ENCODE data around the gene GGN.
"Not testable (repeated sequence)": the region's sequence is repeated elsewhere in the genome, so short reads cannot be mapped to it uniquely, and the experiment has no call there.

GGN gene

GRCh38 chr19:38424272-38424671 lies 36.4 kb upstream of the GGN start:
- Histone ChIP-seq H3K9ac (ENCODE audit: low read length) (no peak overlapping the region), H3K4me3 (ENCODE audit: low read length) (no peak overlapping the region), H3K9me3 (ENCODE audit: control insufficient read depth, low read length) (no peaks in the 10 kb centered on the region), H3K4me1 (ENCODE audit: control insufficient read depth, insufficient read depth, low read length) (no peaks in the 10 kb centered on the region), H3K36me3 (ENCODE audit: control insufficient read depth, insufficient read depth, low read length) (no peaks in the 10 kb centered on the region), H3K27me3 (ENCODE audit: control insufficient read depth, insufficient read depth, low read length) (peaks cover 10% of the 10 kb centered on the region)

GRCh38 chr19:38422438-38422837 lies 34.6 kb upstream of the GGN start:
- Histone ChIP-seq H3K4me3 (ENCODE audit: low read length) (no peak overlapping the region), H3K4me1 (ENCODE audit: control insufficient read depth, insufficient read depth, low read length) (peaks cover 9% of the 10 kb centered on the region), H3K9me3 (ENCODE audit: control insufficient read depth, low read length) (no peaks in the 10 kb centered on the region), H3K9ac (ENCODE audit: low read length) (no peak overlapping the region), H3K27me3 (ENCODE audit: control insufficient read depth, insufficient read depth, low read length) (peaks cover 18% of the 10 kb centered on the region), H3K36me3 (ENCODE audit: control insufficient read depth, insufficient read depth, low read length) (no peaks in the 10 kb centered on the region)

DNA sequence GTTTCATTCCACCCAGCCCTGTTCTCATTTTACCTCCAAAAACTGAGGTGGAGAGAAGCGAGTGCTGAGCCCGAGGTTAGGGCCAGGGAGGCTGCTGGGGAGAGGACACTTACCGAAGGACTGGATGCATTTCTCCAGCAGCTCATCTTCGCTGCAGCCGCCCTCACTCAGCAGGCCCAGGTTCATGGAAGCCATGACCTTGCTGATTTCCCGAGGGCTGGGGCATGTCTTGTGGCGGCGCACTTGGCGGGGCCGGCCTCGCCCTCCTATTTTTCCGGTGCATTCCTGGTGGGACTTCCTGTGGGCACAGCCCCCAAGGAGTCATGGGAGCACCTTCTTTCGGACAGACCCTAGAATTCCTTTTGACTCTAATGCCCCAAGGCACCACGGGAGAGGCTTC lies 34.0 kb upstream of the GGN start:
- H3K4me1 ChIP-seq (ENCODE audit: control insufficient read depth, insufficient read depth, low read length), result peaks cover 9% of the 10 kb centered on the region
- H3K36me3 ChIP-seq (ENCODE audit: control insufficient read depth, insufficient read depth, low read length), result no peaks in the 10 kb centered on the region
- no peak overlapping the region for H3K9ac ChIP-seq (ENCODE audit: low read length)
- H3K4me3 ChIP-seq (ENCODE audit: low read length), result no peak overlapping the region
- H3K9me3 ChIP-seq (ENCODE audit: control insufficient read depth, low read length), result no peaks in the 10 kb centered on the region
- H3K27me3 ChIP-seq (ENCODE audit: control insufficient read depth, insufficient read depth, low read length), result peaks cover 23% of the 10 kb centered on the region

GRCh38 chr19:38420935-38421334 lies 33.1 kb upstream of the GGN start:
- H3K9ac ChIP-seq (ENCODE audit: low read length), result no peak overlapping the region
- H3K4me3 ChIP-seq (ENCODE audit: low read length), result no peak overlapping the region
- H3K27me3 ChIP-seq (ENCODE audit: control insufficient read depth, insufficient read depth, low read length), result peaks cover 25% of the 10 kb centered on the region
- H3K36me3 ChIP-seq (ENCODE audit: control insufficient read depth, insufficient read depth, low read length), result no peaks in the 10 kb centered on the region
- peaks cover 9% of the 10 kb centered on the region for H3K4me1 ChIP-seq (ENCODE audit: control insufficient read depth, insufficient read depth, low read length)
- H3K9me3 ChIP-seq (ENCODE audit: control insufficient read depth, low read length), result no peaks in the 10 kb centered on the region

- peaks cover 25% of the 10 kb centered on the region for H3K27me3 ChIP-seq (ENCODE audit: control insufficient read depth, insufficient read depth, low read length)
- peak overlapping the region; percentile 7 for H3K9ac ChIP-seq (ENCODE audit: low read length)
- no peaks in the 10 kb centered on the region for H3K9me3 ChIP-seq (ENCODE audit: control insufficient read depth, low read length)
- H3K4me1 ChIP-seq (ENCODE audit: control insufficient read depth, insufficient read depth, low read length), result peaks cover 9% of the 10 kb centered on the region
- no peak overlapping the region for H3K4me3 ChIP-seq (ENCODE audit: low read length)
- H3K36me3 ChIP-seq (ENCODE audit: control insufficient read depth, insufficient read depth, low read length), result no peaks in the 10 kb centered on the region
Measured at GRCh38 chr19:38417544-38418506, 30.0 kb upstream of the GGN start.

DNA sequence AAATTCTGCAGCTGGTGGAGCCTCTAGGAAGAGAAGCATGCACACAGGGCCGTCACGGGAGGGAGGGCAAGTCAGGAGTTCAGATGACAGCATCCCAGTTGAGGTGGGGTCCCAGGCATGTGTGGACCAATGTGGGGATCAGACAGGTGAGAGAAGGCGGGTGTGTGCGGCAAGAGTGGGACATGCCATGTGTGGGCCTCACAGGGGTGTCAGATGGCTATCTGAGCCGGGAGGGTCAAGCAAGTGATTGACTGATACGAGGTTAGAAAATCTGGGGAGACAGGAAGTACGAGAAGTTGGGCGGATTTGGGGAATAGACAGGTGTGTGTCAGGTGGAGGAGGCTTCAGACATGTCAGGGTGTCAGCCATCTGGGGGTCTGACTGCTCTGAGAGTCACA lies 29.3 kb upstream of the GGN start:
- no peaks in the 10 kb centered on the region for H3K36me3 ChIP-seq (ENCODE audit: control insufficient read depth, insufficient read depth, low read length)
- no peaks in the 10 kb centered on the region for H3K9me3 ChIP-seq (ENCODE audit: control insufficient read depth, low read length)
- H3K27me3 ChIP-seq (ENCODE audit: control insufficient read depth, insufficient read depth, low read length), result peaks cover 25% of the 10 kb centered on the region
- H3K4me3 ChIP-seq (ENCODE audit: low read length), result no peak overlapping the region
- no peak overlapping the region for H3K9ac ChIP-seq (ENCODE audit: low read length)
- H3K4me1 ChIP-seq (ENCODE audit: control insufficient read depth, insufficient read depth, low read length), result peaks cover 9% of the 10 kb centered on the region

DNA sequence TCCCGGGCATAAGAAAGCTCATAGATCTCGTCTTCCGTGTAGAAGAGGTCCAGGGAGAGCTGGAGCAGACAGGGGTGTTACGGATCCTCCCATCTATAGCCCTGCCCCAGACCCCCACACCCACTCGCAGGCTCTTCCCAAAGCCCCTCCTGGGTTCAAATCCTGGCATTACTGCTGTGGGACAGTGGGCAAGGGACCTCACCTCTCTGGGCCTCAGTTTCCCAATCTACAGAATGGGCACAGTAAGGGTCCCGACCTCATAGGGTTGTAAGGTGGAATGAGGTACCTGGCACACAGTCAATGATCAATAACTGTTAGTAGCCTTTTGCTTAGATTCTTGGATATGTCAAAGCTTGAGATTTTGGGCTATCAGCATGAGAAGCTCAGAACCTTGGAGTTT lies 25.6 kb upstream of the GGN start:
- Histone ChIP-seq H3K9ac (ENCODE audit: low read length) (no peak overlapping the region), H3K4me1 (ENCODE audit: control insufficient read depth, insufficient read depth, low read length) (peaks cover 9% of the 10 kb centered on the region), H3K9me3 (ENCODE audit: control insufficient read depth, low read length) (no peaks in the 10 kb centered on the region), H3K36me3 (ENCODE audit: control insufficient read depth, insufficient read depth, low read length) (no peaks in the 10 kb centered on the region), H3K4me3 (ENCODE audit: low read length) (no peak overlapping the region), H3K27me3 (ENCODE audit: control insufficient read depth, insufficient read depth, low read length) (peaks cover 15% of the 10 kb centered on the region)

DNA sequence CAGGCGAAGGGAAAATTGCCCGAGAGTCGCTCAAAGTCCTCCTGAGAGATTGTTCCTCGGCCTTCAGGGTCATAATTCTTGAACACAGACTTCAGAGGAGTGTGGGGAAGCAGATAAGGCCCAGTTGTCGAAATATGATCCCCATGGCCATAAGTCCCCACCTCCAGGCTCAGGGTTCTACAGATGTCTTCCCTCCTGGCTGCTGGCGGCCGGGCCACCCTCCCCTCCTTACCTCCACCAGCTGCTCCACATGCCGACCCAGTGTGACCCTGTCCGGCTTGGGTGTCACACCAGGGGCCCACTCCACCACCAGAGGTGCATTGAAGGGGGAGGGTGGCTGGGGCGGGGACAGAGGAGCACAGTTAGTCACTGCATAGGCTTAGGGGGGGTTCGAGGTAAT lies 25.1 kb upstream of the GGN start:
- Histone ChIP-seq H3K4me1 (ENCODE audit: control insufficient read depth, insufficient read depth, low read length) (peaks cover 5% of the 10 kb centered on the region), H3K9ac (ENCODE audit: low read length) (no peak overlapping the region), H3K4me3 (ENCODE audit: low read length) (no peak overlapping the region), H3K36me3 (ENCODE audit: control insufficient read depth, insufficient read depth, low read length) (no peaks in the 10 kb centered on the region), H3K9me3 (ENCODE audit: control insufficient read depth, low read length) (no peaks in the 10 kb centered on the region), H3K27me3 (ENCODE audit: control insufficient read depth, insufficient read depth, low read length) (peaks cover 11% of the 10 kb centered on the region)

DNA sequence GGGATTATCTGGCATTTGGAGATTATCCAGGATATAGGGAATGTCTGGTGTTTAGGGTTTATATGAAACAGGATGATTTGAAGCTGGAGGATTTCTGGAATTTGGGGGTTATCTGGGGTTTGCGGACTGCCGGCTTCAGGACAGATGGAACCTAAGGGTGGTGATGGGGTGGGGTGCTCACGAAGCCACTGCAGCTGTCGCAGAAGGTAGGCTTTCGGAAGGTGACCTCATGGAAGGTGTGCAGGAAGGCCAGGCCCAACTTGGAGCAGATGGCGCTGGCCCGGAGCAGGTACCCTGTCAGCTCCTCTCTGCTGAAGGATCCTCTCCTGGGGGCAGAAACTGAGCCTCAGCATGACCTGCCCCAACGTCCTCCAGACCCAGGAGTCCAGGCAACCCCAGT lies 24.7 kb upstream of the GGN start:
- H3K9ac ChIP-seq (ENCODE audit: low read length), result no peak overlapping the region
- no peak overlapping the region for H3K4me3 ChIP-seq (ENCODE audit: low read length)
- no peaks in the 10 kb centered on the region for H3K9me3 ChIP-seq (ENCODE audit: control insufficient read depth, low read length)
- H3K36me3 ChIP-seq (ENCODE audit: control insufficient read depth, insufficient read depth, low read length), result no peaks in the 10 kb centered on the region
- peaks cover 8% of the 10 kb centered on the region for H3K27me3 ChIP-seq (ENCODE audit: control insufficient read depth, insufficient read depth, low read length)
- H3K4me1 ChIP-seq (ENCODE audit: control insufficient read depth, insufficient read depth, low read length), result peaks cover under 1% of the 10 kb centered on the region

- not testable (repeated sequence) for H3K36me3 ChIP-seq (ENCODE audit: control insufficient read depth, insufficient read depth, low read length); H3K27me3 ChIP-seq (ENCODE audit: control insufficient read depth, insufficient read depth, low read length); H3K4me1 ChIP-seq (ENCODE audit: control insufficient read depth, insufficient read depth, low read length); H3K4me3 ChIP-seq (ENCODE audit: low read length); H3K9ac ChIP-seq (ENCODE audit: low read length); H3K9me3 ChIP-seq (ENCODE audit: control insufficient read depth, low read length)
Measured at GRCh38 chr19:38411898-38412297, 24.1 kb upstream of the GGN start.

- Histone ChIP-seq H3K27me3 (ENCODE audit: control insufficient read depth, insufficient read depth, low read length) (no peaks in the 10 kb centered on the region), H3K9ac (ENCODE audit: low read length) (no peak overlapping the region), H3K4me3 (ENCODE audit: low read length) (no peak overlapping the region), H3K36me3 (ENCODE audit: control insufficient read depth, insufficient read depth, low read length) (no peaks in the 10 kb centered on the region), H3K9me3 (ENCODE audit: control insufficient read depth, low read length) (no peaks in the 10 kb centered on the region), H3K4me1 (ENCODE audit: control insufficient read depth, insufficient read depth, low read length) (no peaks in the 10 kb centered on the region)
Measured at GRCh38 chr19:38411041-38411712, 23.3 kb upstream of the GGN start.

- not testable (repeated sequence) for H3K4me3 ChIP-seq (ENCODE audit: low read length); H3K36me3 ChIP-seq (ENCODE audit: control insufficient read depth, insufficient read depth, low read length); H3K27me3 ChIP-seq (ENCODE audit: control insufficient read depth, insufficient read depth, low read length); H3K9ac ChIP-seq (ENCODE audit: low read length); H3K4me1 ChIP-seq (ENCODE audit: control insufficient read depth, insufficient read depth, low read length); H3K9me3 ChIP-seq (ENCODE audit: control insufficient read depth, low read length)
Measured at GRCh38 chr19:38410407-38410806, 22.6 kb upstream of the GGN start.

Measured in mucosa of stomach (tissue), 1 donor.